Esophagus squamous epithelium (tissue), 4 donors: ENCODE data around the gene TTC28.

ENCODE experiments used
- POLR2A ChIP-seq, 4 donors: fragments of 450-650 bp; IDR thresholded peaks; one replicate each; pipeline ENCODE4 v1.6.1; 2017; ENCODE audit warnings: antibody characterized with exemption in 4 of 4, mild to moderate bottlenecking in 4 of 4, moderate library complexity in 3 of 4
- TF ChIP-seq, protein P1 (sequence below), 6 experiments: fragments of 450-650 bp in 4 of 6; fragments of 200-600 bp in 2 of 6; sonication (generic) in 2 of 6; IDR thresholded peaks; one replicate each; pipeline ENCODE4 v1.5.1; 2016 to 2019; ENCODE audit warnings: antibody characterized with exemption in 6 of 6, mild to moderate bottlenecking in 4 of 6, moderate library complexity in 4 of 6

DNA sequence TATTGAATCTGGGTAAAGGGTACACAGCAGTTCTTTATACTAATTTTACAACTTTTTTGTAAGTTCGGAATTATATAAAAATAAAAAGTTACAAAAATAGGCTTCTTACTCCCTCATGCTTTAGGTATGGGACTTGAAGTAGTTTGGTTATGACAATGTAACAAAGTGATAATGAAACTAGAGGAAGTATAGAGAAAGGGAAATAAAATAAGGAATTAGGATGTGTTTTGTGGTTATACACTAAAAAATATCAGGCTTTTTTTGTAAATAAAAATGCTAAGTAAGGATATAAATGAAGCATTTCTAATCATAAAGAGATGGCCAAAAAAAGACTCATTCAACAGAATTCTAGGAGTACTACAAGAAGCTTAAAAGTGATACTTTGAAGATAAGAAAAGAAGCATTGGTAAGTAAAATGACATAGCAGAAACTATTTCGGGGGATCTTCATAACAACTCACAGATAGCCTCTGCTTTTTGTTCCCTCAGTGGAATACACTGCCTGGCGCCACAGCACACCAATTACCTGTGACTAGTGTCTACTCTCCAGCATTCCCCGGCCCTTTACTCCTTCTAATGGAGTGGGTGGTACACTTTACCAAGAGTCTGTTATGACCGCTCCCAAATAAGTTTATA, 437.9 kb downstream of the TTC28 start:
- TF ChIP-seq POLR2A (IDR thresholded peaks at IDR 0.05) = no peak
- TF ChIP-seq, protein P1, sequence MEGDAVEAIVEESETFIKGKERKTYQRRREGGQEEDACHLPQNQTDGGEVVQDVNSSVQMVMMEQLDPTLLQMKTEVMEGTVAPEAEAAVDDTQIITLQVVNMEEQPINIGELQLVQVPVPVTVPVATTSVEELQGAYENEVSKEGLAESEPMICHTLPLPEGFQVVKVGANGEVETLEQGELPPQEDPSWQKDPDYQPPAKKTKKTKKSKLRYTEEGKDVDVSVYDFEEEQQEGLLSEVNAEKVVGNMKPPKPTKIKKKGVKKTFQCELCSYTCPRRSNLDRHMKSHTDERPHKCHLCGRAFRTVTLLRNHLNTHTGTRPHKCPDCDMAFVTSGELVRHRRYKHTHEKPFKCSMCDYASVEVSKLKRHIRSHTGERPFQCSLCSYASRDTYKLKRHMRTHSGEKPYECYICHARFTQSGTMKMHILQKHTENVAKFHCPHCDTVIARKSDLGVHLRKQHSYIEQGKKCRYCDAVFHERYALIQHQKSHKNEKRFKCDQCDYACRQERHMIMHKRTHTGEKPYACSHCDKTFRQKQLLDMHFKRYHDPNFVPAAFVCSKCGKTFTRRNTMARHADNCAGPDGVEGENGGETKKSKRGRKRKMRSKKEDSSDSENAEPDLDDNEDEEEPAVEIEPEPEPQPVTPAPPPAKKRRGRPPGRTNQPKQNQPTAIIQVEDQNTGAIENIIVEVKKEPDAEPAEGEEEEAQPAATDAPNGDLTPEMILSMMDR (IDR thresholded peaks at IDR 0.05) = no peak
